ENCODE results near the gene TAS2R60. TPM values are rescaled to one million over a fixed set of nuclear protein-coding genes. Genes with fewer than 3 reads are reported as not detected.

Gene TAS2R60, protein sequence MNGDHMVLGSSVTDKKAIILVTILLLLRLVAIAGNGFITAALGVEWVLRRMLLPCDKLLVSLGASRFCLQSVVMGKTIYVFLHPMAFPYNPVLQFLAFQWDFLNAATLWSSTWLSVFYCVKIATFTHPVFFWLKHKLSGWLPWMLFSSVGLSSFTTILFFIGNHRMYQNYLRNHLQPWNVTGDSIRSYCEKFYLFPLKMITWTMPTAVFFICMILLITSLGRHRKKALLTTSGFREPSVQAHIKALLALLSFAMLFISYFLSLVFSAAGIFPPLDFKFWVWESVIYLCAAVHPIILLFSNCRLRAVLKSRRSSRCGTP
- not detected for total RNA-seq (2021; fragmentation: NEBNext Ultra II Directional; extraction: Animal tissue kit (Norgen Biotek cat#: 25700))
- long read RNA-seq: 0 reads

GRCh38 chr7:143443153-143443552 is at the start of gene TAS2R60:
Gene TAS2R60, plus strand, starts transcription at chr7:143443453. Its CDS starts 0 bp downstream, at chr7:143443453.
- H3K36me3 Mint-ChIP-seq (ENCODE audit: low read depth): no peaks in the 10 kb centered on the region
- H3K9me3 Mint-ChIP-seq: no peaks in the 10 kb centered on the region
- TF ChIP-seq CTCF (IDR thresholded peaks at IDR 0.05): no peak
- H3K27me3 Mint-ChIP-seq (ENCODE audit: insufficient read depth): no peaks in the 10 kb centered on the region
- no peak within 1 kb of the TSS for H3K4me3 Mint-ChIP-seq
- DNase-seq: no peak
- no peak within 1 kb of the TSS for H3K27ac Mint-ChIP-seq
- H3K4me1 Mint-ChIP-seq (ENCODE audit: low read depth): no peaks in the 10 kb centered on the region

DNA sequence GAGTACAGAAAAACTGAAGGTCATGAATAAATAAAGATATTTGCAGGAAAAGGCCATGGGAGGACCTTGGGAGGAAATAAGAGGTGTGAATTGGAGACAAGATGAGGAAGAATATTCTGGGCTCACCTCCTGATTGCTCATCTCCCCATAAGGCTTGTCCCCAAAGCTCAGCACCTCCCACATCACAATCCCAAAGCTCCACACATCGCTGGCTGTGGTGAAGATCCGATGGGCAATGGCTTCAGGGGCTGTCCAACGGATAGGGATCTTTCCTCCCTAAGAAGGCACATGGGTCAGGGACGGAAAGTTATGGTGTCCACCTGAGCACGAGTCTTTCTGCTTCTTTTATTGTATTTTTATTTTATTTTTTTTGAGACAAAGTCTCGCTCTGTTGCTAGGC is 49.2 kb upstream of the TAS2R60 start:
- no peak for DNase-seq

DNA sequence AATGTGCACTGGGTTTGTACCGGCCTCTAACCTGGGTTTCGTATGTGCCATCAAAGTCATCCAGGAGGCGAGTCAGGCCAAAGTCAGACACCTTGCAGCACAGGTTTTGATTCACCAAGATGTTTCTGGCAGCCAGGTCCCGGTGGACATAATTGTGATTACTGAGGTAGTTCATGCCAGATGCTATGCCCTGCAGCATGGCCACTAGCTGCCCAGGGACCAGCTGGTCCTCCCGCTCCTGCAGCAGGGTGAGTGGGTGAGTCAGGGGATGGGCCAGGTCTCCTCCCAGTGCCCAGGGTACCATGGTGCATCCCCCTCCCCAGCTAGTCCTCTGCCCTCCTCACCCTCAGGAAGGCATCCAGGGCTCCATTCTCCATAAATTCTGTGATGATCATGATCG is 48.5 kb upstream of the TAS2R60 start:
- H3K4me1 Mint-ChIP-seq (ENCODE audit: low read depth): peaks cover 49% of the 10 kb centered on the region
- peaks cover 5% of the 10 kb centered on the region; the same call in 1 of the 2 replicates for H3K9me3 Mint-ChIP-seq
- peaks cover 29% of the 10 kb centered on the region for H3K27me3 Mint-ChIP-seq (ENCODE audit: insufficient read depth)
- H3K36me3 Mint-ChIP-seq (ENCODE audit: low read depth): peaks cover 20% of the 10 kb centered on the region
- no peak for DNase-seq
- no peak overlapping the region; the same call in 1 of the 2 replicates for H3K27ac Mint-ChIP-seq
- no peak overlapping the region for H3K4me3 Mint-ChIP-seq
- TF ChIP-seq CTCF (IDR thresholded peaks at IDR 0.05): no peak

More for the DNA sequence above, 49.2 kb upstream of the TAS2R60 start:
- Mint-ChIP-seq H3K36me3 (ENCODE audit: low read depth) (peaks cover 27% of the 10 kb centered on the region), H3K27me3 (ENCODE audit: insufficient read depth) (peaks cover 35% of the 10 kb centered on the region), H3K4me1 (ENCODE audit: low read depth) (peaks cover 56% of the 10 kb centered on the region), H3K4me3 (peak overlapping the region; percentile 29; the same call in 1 of the 2 replicates), H3K27ac (peak overlapping the region; percentile 69), H3K9me3 (peaks cover 5% of the 10 kb centered on the region; the same call in 1 of the 2 replicates)
- TF ChIP-seq CTCF (IDR thresholded peaks at IDR 0.05): no peak

- H3K27me3 Mint-ChIP-seq (ENCODE audit: insufficient read depth): peaks cover 25% of the 10 kb centered on the region
Observed at GRCh38 chr7:143395187-143396149, 47.8 kb upstream of the TAS2R60 start.

More at GRCh38 chr7:143395187-143396149, 47.8 kb upstream of the TAS2R60 start:
- Mint-ChIP-seq H3K4me1 (ENCODE audit: low read depth) (peaks cover 42% of the 10 kb centered on the region), H3K4me3 (no peak overlapping the region), H3K36me3 (ENCODE audit: low read depth) (peaks cover 14% of the 10 kb centered on the region), H3K9me3 (peaks cover 5% of the 10 kb centered on the region; the same call in 1 of the 2 replicates), H3K27ac (peak overlapping the region; percentile 18; the same call in 1 of the 2 replicates)
- peak; percentile 67 for TF ChIP-seq CTCF (IDR thresholded peaks at IDR 0.05)
- DNase-seq: no peak

Data from HFFc6 (cell line).